Measurements from ENCODE around the gene JAG2. TPM values are rescaled to one million over a fixed set of nuclear protein-coding genes. Genes with fewer than 3 reads are reported as not detected.

Gene JAG2
- total and polyA plus RNA-seq, 7 donors = 10.6 to 34.0 (median 25.9) TPM

- Histone ChIP-seq H3K4me3 (peak overlapping the region; percentile 25), H3K9me3 (no peaks in the 10 kb centered on the region), H3K27ac (peak overlapping the region; percentile 61), H3K36me3 (ENCODE audit: insufficient read depth in 1 of 2, low read depth in 1 of 2) (no peaks in the 10 kb centered on the region), H3K27me3 (ENCODE audit: insufficient read depth in 3 of 3, low read length in 2 of 3) (peaks cover 0 to 48% (median 15%) of the 10 kb centered on the region in 3 donors), H3K4me1 (peaks cover 11% of the 10 kb centered on the region)
- intact Hi-C loops (cut with DNase I) = loop anchor here in 1 of 2 donors (5.0 kb wide), 1 partner anchor 104 kb away; no protein-coding TSS in a partner anchor
- 8 to 20% (median 14%) methylated on average over 38 to 58 of the region's 58 CpGs for WGBS, 3 donors
- DNase-seq (peak in 1 of 2 donors; percentile 52), ATAC-seq (peak; percentile 19 to 39 (median 26))
- TF ChIP-seq CTCF (IDR thresholded peaks at IDR 0.05) = no peak
These were observed 27.8 kb upstream of the JAG2 start for GRCh38 chr14:105196265-105196960.

- TF ChIP-seq CTCF (IDR thresholded peaks at IDR 0.05) = no peak
- Histone ChIP-seq H3K9me3 (no peaks in the 10 kb centered on the region), H3K4me1 (peaks cover 10% of the 10 kb centered on the region), H3K4me3 (no peak overlapping the region), H3K36me3 (ENCODE audit: insufficient read depth in 1 of 2, low read depth in 1 of 2) (no peaks in the 10 kb centered on the region), H3K27ac (peak overlapping the region; percentile 50), H3K27me3 (ENCODE audit: insufficient read depth in 3 of 3, low read length in 2 of 3) (peaks cover 0 to 43% (median 15%) of the 10 kb centered on the region in 3 donors)
- intact Hi-C loops (cut with DNase I) = loop anchor here in 1 of 2 donors (5.0 kb wide), 1 partner anchor 103 kb away; no protein-coding TSS in a partner anchor
- DNase-seq = no peak
- WGBS, 3 donors = 49 to 62% (median 58%) methylated on average over 25 of the region's 25 CpGs
- no peak for ATAC-seq
These were observed 27.1 kb upstream of the JAG2 start for GRCh38 chr14:105195522-105196264.

GRCh38 chr14:105195051-105195450, 26.5 kb upstream of the JAG2 start:
- intact Hi-C loops (cut with DNase I) = loop anchor here in 1 of 2 donors (5.0 kb wide), 1 partner anchor 103 kb away; no protein-coding TSS in a partner anchor
- Histone ChIP-seq H3K4me1 (peaks cover 10% of the 10 kb centered on the region), H3K27me3 (ENCODE audit: insufficient read depth in 3 of 3, low read length in 2 of 3) (peaks cover 0 to 38% (median 15%) of the 10 kb centered on the region in 3 donors), H3K9me3 (no peaks in the 10 kb centered on the region), H3K4me3 (no peak overlapping the region), H3K27ac (peak overlapping the region; percentile 50), H3K36me3 (ENCODE audit: insufficient read depth in 1 of 2, low read depth in 1 of 2) (no peaks in the 10 kb centered on the region)
- no peak for DNase-seq
- no peak for ATAC-seq
- WGBS, 3 donors = 70 to 79% (median 75%) methylated on average over 8 to 10 of the region's 10 CpGs
- TF ChIP-seq CTCF (IDR thresholded peaks at IDR 0.05) = no peak

GRCh38 chr14:105193916-105194782, 25.6 kb upstream of the JAG2 start:
- no peak for TF ChIP-seq CTCF (IDR thresholded peaks at IDR 0.05)
- Histone ChIP-seq H3K4me1 (peaks cover 10% of the 10 kb centered on the region), H3K4me3 (no peak overlapping the region), H3K27ac (peak overlapping the region; percentile 41), H3K27me3 (ENCODE audit: insufficient read depth in 3 of 3, low read length in 2 of 3) (peaks cover 0 to 29% (median 15%) of the 10 kb centered on the region in 3 donors), H3K36me3 (ENCODE audit: insufficient read depth in 1 of 2, low read depth in 1 of 2) (no peaks in the 10 kb centered on the region), H3K9me3 (no peaks in the 10 kb centered on the region)
- ATAC-seq (no peak), DNase-seq (no peak)
- 45 to 51% (median 47%) methylated on average over 17 of the region's 17 CpGs for WGBS, 3 donors
- intact Hi-C loops (cut with DNase I) = no loop called here
